Jurkat, Clone E6-1 (cell line): Measurements from ENCODE around the gene COL9A2.

ENCODE experiments used
- DNase-seq: peaks from one replicate; pipeline ENCODE4 v3.0.0-alpha.2; 2011; ENCODE audit warnings: low read depth, low spot score
- H3K4me3 ChIP-seq: 2 replicates; pipeline ENCODE4 v1.5.1; 2011; ENCODE audit warnings: mild to moderate bottlenecking, low read length, control low read depth, moderate library complexity

The COL9A2 gene

GRCh38 chr1:40306296-40306695, 10.8 kb downstream of the COL9A2 start:
- DNase-seq, result no peak

GRCh38 chr1:40305871-40306270, 11.2 kb downstream of the COL9A2 start:
- DNase-seq, result no peak
- H3K4me3 ChIP-seq, result no peak overlapping the region

More at GRCh38 chr1:40306296-40306695, 10.8 kb downstream of the COL9A2 start:
- H3K4me3 ChIP-seq, result no peak overlapping the region

DNA sequence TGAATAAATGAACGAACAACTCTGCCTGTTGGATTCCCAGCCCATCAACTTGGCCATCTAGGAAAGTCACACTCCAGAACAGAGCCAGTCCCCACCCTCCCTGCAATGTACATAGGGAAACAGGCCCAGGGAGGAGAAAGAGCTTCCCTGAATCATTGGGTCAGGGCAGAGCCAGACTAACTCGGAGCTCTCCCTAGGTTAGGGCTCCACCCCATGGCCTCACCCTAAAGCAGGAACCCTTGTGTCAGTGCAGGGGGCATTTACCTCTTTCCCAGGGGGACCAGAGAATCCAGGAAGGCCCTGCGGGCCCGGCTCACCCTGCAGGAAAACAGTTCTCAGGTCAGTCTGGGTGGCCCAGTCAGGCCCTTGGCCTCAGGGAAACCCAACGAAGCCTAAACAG, 11.6 kb downstream of the COL9A2 start:
- DNase-seq, result no peak
- no peak overlapping the region for H3K4me3 ChIP-seq

GRCh38 chr1:40303790-40304189, 13.3 kb downstream of the COL9A2 start:
- H3K4me3 ChIP-seq, result no peak overlapping the region

DNA sequence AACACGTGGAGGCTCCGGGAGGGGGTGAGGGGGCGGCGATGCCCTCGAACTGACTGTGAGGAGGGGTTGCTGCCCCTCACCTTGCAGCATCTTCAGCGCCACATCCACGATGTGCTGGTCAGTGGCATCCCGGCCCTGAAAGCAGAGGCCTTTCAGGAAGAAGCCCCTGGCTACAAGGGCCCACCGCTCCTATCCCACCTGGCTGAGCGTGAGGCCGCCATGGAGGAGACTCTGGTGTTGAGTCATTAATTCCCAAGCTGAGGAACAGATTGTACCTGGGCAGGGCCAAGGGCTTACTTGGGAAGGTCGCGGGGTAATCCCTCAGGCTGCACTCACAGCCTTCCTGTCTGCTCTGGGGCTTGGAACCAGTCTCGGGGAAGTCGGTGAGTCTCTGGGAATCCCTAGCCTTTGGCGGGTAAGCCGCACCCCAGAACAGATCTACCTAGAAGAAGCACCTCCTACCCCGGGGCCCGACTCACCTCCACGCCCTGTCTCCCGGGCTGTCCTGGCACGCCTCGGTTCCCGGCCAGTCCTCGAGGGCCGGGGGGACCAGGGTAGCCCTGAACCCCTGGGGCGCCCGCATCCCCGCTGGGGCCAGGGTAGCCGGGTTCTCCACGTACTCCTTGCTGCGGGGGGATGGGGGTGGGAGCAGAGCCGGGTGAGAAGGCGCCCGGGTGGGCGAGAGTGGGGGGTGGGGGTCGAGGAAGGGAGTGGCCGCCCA, 13.9 kb downstream of the COL9A2 start:
- no peak overlapping the region for H3K4me3 ChIP-seq
- no peak for DNase-seq

More at GRCh38 chr1:40303790-40304189, 13.3 kb downstream of the COL9A2 start:
- DNase-seq, result no peak

GRCh38 chr1:40302475-40302874, 14.6 kb downstream of the COL9A2 start:
- H3K4me3 ChIP-seq, result no peak overlapping the region
- DNase-seq, result no peak

DNA sequence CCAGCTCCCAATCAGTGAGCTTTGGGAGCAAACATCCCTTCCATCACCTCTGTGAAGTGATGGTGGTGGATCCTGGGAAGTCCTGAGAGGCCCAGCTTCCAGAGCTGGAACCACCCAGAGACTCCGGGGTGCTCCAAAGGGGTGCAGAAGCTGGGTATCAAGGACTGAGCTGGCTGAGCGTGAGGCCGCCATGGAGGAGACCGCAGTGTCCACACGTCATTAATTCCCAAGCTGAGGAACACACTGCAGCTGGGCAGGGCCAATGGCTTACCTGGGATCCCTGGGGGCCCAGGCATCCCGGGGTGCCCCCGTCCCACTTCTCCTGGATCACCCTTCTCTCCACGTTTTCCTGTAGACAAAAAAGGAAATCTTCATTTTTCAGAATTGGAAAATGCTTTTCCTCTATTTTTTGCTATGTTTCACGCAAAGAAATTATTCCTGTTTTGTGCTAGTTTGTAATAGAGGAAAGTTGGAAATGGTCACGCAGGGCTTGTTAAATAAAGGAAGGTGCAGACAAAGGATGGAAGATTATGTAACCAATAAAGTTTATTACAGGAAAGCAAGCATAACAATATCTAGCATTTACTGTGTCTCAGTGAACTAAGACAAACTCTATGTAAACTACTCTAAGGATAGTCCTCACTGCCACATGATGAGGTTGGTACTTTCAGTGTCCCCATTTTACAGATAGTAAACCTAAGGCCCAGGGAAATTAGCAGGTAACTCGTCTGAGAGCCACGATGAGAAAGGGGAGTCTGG, 15.4 kb downstream of the COL9A2 start:
- no peak for DNase-seq
- H3K4me3 ChIP-seq, result no peak overlapping the region

- no peak for DNase-seq
- no peak overlapping the region for H3K4me3 ChIP-seq
These were observed 16.0 kb downstream of the COL9A2 start for GRCh38 chr1:40301066-40301465.

- no peak for DNase-seq
- H3K4me3 ChIP-seq, result no peak overlapping the region
These were observed 16.4 kb downstream of the COL9A2 start for GRCh38 chr1:40300651-40301050.

DNA sequence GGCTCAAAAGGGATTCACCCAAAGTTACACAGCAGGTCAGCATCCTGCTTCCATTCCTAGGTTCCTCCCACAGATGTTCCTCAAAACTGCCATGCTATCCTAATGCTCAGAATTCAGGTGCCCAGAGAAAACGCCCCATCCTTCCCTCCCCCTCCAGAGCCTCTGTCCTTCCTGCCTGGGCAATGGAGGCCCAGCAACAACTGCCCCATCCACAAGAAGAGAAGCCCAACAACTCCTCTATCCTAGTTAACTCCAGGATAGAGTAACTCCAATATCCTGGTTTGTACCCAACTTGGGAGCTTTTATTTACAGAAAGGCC, 16.9 kb downstream of the COL9A2 start:
- H3K4me3 ChIP-seq, result no peak overlapping the region
- no peak for DNase-seq

DNA sequence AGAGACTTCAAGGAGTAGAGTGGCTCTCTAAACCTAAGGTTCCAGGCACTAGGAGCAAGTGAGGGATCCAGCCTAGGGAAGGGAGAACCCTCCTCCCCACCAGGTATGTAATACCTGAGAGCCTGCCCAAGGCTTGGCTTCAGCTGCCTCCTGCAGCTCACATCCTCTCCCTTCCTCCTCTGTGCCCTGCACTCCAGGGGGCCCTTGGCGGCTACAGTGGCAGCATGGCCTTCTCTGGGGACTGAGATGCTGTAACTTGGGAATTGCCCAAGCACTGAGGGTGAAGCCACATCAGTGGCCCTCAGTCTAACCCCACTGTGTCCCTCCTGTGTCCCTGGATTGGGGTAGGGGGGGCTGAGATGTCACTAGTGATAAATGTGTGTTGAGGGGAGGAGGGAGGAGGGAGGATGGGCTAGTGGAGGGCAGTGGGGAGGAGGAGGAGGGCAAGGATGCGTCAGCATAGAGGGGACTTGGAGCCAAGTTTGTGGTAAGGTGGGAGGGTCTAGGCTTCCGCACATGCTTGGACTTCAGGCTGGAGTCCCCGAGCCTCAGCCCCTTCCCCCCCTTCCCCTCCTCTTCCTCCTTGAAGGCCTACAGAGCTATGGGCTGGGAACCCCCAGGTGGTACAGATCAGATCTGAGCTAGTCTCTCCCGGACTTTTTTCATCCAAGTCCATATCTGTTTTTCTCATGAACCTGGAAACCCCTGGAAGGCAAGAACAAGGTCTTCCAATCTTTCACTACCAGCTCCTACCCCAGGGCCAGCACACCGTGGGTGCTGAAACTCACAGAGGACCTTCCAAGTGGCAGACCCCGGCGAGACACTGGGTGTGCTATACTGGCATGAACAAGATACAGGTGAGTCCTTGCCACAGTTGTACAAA, 17.5 kb downstream of the COL9A2 start:
- no peak overlapping the region for H3K4me3 ChIP-seq
- DNase-seq, result no peak

- no peak overlapping the region for H3K4me3 ChIP-seq
- DNase-seq, result no peak
These were observed 25.8 kb downstream of the COL9A2 start for GRCh38 chr1:40291293-40291692.

DNA sequence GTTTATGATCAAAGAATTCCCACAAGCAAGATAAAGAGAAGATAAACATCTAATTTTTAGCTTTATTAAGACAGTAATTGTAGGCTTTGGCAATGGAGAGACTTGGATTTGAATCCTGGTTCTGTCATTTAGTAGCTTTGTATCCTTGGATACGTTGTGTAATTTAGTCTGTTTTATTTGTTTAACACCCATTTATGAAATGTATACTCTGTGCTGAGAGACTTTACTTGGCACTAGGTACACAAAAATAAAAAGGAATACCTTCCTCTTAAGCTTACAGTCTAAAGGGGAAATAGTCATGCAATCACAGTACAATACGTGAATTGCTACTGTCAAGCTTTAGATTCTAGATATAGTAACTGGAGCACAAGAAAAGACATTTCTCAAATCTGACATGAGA, 35.2 kb downstream of the COL9A2 start:
- no peak overlapping the region for H3K4me3 ChIP-seq
- no peak for DNase-seq

DNA sequence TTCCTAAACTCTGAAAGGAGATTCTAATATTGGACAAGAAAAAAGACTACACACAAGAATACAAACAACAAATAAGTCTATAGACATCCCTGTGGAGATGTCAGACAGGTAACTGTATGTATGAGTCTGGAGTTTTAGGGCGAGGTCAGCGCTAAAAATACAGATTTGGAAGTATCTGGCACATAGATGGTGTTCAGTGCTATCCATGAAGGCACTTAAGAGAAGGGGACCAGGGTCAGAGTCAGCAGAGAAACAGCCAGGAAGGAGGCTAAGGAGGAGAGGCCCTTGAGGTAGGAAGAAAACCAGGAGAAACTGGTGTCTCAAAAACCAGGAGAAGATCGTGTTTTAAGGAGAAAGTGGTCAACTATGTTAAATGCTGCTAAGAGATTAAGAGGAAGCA, 41.0 kb downstream of the COL9A2 start:
- DNase-seq, result no peak
- H3K4me3 ChIP-seq, result no peak overlapping the region

DNA sequence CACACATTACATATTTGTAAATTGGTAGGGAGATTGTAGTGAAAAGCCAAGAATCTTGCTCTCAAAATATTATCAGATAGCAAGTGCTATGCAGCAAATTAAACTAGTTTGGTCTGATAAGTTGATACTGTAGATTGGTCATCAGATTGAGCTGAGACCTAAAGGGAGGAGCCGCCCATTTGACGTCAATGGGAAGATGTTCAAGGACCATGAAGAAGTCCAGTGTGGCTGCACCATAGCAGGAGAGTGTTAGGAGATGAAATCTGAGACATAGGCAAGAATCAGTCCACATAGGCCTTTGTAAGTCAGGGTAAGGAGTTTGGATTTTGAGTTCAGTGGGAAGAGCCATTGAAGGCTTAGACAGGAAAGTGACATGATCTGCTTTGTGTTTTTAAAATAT, 42.8 kb downstream of the COL9A2 start:
- DNase-seq, result no peak
- H3K4me3 ChIP-seq, result no peak overlapping the region

- no peak for DNase-seq
- H3K4me3 ChIP-seq, result no peak overlapping the region
These were observed 43.4 kb downstream of the COL9A2 start for GRCh38 chr1:40273547-40274166.

DNA sequence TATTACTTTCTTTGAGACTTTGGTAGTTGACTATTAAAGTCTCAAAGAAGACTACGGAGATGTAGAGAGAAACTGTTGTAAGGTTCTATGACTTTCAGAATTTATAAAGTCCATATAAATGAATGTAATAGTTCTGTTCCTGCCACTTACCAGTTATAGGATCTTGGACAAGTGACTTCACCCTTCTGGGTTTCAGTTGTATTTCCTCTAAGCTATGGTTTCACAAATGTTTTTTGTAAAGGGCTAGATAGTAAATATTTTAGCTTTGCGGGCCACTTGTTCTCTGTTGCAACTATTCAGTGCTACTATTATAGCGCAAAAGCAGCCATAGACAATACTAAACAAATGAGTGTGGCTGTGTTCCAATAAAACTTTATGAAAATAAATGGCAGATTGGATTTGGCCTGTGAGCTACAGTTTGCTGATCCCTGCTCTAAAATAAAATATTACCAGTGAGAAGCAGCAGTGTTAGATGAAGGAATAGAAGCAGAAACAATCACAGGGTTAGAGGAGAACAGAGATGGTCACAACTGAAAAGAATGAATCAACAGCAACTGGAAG, 44.4 kb downstream of the COL9A2 start:
- DNase-seq, result no peak
- no peak overlapping the region for H3K4me3 ChIP-seq

GRCh38 chr1:40270152-40270834, 46.8 kb downstream of the COL9A2 start:
- no peak overlapping the region for H3K4me3 ChIP-seq
- no peak for DNase-seq

GRCh38 chr1:40268211-40268610, 48.9 kb downstream of the COL9A2 start:
- no peak for DNase-seq
- H3K4me3 ChIP-seq, result no peak overlapping the region
